MV-4-11 (cell line): ENCODE measurements around the gene FOXO4.
A peak's percentile ranks its signal among the peaks of the same experiment; 100 is the strongest.

Experiments
- DNase-seq: peaks from one replicate; lab custom pipeline; 2025; lab: John Stamatoyannopoulos, UW

Gene FOXO4

GRCh38 chrX:71140440-71140839, 44.8 kb downstream of the FOXO4 start:
- no peak for DNase-seq

GRCh38 chrX:71143508-71143907, 47.9 kb downstream of the FOXO4 start:
- no peak for DNase-seq

DNA sequence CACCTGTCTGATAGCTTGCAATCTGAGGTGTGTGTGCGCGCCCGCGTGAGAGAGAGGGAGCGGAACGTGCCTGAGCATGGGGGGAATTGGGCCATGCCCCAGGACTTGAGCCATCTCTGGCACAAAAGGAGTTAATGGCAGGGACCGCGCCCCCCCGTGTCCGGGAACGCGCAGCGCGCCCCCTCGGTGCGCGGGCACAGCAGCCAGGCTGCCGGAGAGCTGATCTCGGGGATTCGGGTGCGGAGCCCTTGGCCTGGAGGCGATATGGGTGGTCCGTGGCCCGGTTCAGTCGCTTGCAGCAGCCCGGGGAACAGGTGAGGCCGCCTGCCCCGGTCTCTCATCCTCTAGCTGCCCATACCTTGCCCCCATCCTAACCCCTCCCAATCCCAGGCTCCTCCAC, 49.0 kb downstream of the FOXO4 start, which contains the start of gene NLGN3:
NLGN3 (plus strand) TSS at position 191 of the 400 bp plus-strand sequence. CDS start 2,909 bp downstream, outside the sequence.
- no peak for DNase-seq

DNA sequence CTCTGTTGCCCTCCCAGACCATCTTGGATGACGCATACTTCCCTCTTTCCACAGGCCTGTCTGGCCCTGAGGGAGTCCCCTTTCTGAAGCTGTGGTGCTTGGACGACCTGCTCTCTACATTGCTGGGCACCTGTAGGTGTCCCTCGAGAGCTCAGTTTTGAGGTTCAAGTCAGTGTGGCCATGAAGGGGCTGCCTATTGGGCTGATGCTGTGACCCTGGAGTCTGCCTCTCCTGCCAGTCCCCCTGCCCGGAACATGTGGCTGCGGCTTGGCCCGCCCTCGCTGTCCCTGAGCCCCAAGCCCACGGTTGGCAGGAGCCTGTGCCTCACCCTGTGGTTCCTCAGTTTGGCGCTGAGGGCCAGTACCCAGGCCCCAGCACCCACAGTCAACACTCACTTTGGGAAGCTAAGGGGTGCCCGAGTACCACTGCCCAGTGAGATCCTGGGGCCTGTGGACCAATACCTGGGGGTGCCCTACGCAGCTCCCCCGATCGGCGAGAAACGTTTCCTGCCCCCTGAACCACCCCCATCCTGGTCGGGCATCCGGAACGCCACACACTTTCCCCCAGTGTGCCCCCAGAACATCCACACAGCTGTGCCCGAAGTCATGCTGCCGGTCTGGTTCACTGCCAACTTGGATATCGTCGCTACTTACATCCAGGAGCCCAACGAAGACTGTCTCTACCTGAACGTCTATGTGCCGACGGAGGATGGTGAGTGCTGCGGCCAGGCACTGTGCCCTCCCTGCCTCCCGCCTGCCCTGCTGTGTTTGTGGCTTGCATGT, 52.0 kb downstream of the FOXO4 start:
- peak; percentile 1 for DNase-seq

DNA sequence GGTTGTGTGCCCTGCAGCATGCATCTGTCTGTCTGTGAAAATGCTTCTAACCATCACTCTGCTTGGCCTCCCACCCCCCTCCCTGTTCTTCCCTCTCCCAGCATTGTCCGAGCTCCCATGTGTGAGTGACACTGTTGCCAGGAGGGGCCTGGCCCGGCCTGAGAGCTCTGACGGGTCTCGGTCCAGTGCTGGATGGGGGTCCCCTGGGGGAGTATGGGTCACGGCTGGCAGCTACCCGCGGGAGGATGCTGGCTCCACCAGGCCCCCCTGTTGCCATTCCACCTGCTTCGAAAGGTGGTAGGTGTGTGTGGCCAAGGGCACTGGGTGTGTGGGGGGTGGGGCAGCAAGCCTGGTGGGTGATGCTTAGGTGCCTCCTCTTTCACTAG, 52.6 kb downstream of the FOXO4 start:
- no peak for DNase-seq

DNA sequence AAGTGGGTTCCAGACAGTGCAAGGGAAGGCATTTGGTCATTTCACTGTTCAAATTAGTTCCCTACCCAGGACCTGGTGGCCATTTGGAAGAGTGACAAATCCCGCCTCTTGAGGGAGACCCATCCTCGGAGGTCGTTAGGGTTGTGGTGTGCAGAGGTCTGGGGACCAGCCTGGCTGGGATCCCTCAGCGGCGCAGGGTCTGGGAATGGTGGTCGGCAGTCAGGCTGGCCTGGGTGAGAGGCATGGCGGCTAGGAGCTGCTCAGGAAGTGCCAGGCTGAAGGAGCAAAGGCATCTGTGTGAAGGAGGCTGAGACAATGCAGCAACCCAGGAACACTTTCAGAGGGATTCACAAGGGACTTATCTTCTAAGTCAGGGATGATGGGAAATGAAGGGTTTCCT, 55.7 kb downstream of the FOXO4 start:
- no peak for DNase-seq
